Endothelial cell of umbilical vein (primary cell): ENCODE measurements around the gene TCF21. TPM values are rescaled to one million over a fixed set of nuclear protein-coding genes. Genes with fewer than 3 reads are reported as not detected.

Experiments
- BruUV-seq: library from RNA; stranded (reverse); fragments of 400-500 nt; replicated peaks from 2 replicates; lab custom pipeline; 2021; lab: Mats Ljungman, UMichigan
- CTCF ChIA-PET: fragments of 300-600, 350-600 bp; sonication (Branson Sonifier 250); formaldehyde crosslinking; loops from one replicate; lab custom pipeline; 2021; ENCODE audit warnings: antibody characterized with exemption, inconsistent platforms; lab: Charles Lee
- POLR2A ChIA-PET: fragments of 300-600, 350-600 bp; sonication (Branson Sonifier 250); formaldehyde crosslinking; loops from one replicate; lab custom pipeline; 2021; ENCODE audit warnings: antibody characterized with exemption, inconsistent platforms; lab: Charles Lee
- DNase-seq: peaks from one replicate; pipeline ENCODE4 v3.0.0-alpha.2; 2011; ENCODE audit warnings: low read depth, low spot score
- FAIRE-seq: peaks from 2 replicates; lab custom pipeline; 2011; peaks lifted over from hg19 to GRCh38; lab: Jason Lieb, UNC
- H2AFZ ChIP-seq: 2 replicates; pipeline ENCODE4 v1.6.0; 2012; ENCODE audit warnings: low read depth, low read length, control low read depth, inconsistent platforms
- H3K27ac ChIP-seq: 2 replicates; pipeline ENCODE4 v1.5.1; 2011; ENCODE audit warnings: low read depth, mild to moderate bottlenecking, control low read depth, low read length, moderate library complexity; ENCODE audit not compliant: insufficient read depth
- H3K27me3 ChIP-seq, 2 experiments: 2 replicates each; pipeline versions ENCODE4 v1.6.0 to v1.6.1; 2011; ENCODE audit warnings: low read length in 2 of 2, mixed read lengths in 1 of 2; ENCODE audit not compliant: control insufficient read depth in 2 of 2, insufficient read depth in 2 of 2
- H3K36me3 ChIP-seq, 2 experiments: 2 replicates in 1 of 2; 3 replicates in 1 of 2; pipeline ENCODE4 v1.5.1; 2011; ENCODE audit warnings: low read length in 2 of 2, mild to moderate bottlenecking in 1 of 2, moderate library complexity in 1 of 2; ENCODE audit not compliant: control insufficient read depth in 2 of 2, insufficient read depth in 2 of 2; ENCODE audit errors: extremely low read depth in 1 of 2
- H3K4me1 ChIP-seq: 3 replicates; pipeline ENCODE4 v1.5.1; 2011; ENCODE audit warnings: mild to moderate bottlenecking, low read length; ENCODE audit not compliant: control insufficient read depth, insufficient read depth; ENCODE audit errors: extremely low read depth
- H3K4me2 ChIP-seq: 2 replicates; pipeline ENCODE4 v1.6.1; 2011; ENCODE audit warnings: low read length, control low read depth, mixed read lengths; ENCODE audit not compliant: insufficient read depth
- H3K4me3 ChIP-seq, 3 experiments: fragments of 200-600 bp in 1 of 3; sonication (generic), shearing (Covaris generic) in 1 of 3; replicated peaks in 1 of 3; 2 replicates each; pipeline ENCODE4 v1.5.1; 2011 to 2016; ENCODE audit warnings: control low read depth in 3 of 3, low read length in 3 of 3, mild to moderate bottlenecking in 2 of 3, inconsistent platforms in 1 of 3, low read depth in 1 of 3, moderate library complexity in 1 of 3; ENCODE audit not compliant: insufficient read depth in 1 of 3
- H3K79me2 ChIP-seq: 2 replicates; pipeline ENCODE4 v1.6.0; 2012; ENCODE audit warnings: low read length, inconsistent platforms; ENCODE audit not compliant: control insufficient read depth, insufficient read depth
- H3K9ac ChIP-seq: replicated peaks from 2 replicates; pipeline ENCODE3; 2011; ENCODE audit warnings: low read length, control low read depth; ENCODE audit not compliant: insufficient read depth; ENCODE audit errors: extremely low read depth
- H3K9me1 ChIP-seq: replicated peaks from 3 replicates; pipeline ENCODE4 v1.6.0; 2011; ENCODE audit warnings: mild to moderate bottlenecking, low read length; ENCODE audit not compliant: control insufficient read depth, insufficient read depth; ENCODE audit errors: extremely low read depth
- H3K9me3 ChIP-seq: replicated peaks from 2 replicates; pipeline ENCODE4 v1.5.1; 2012; ENCODE audit warnings: low read length, inconsistent platforms; ENCODE audit not compliant: control insufficient read depth, insufficient read depth
- H4K20me1 ChIP-seq: replicated peaks from 2 replicates; pipeline ENCODE3; 2011; ENCODE audit warnings: mild to moderate bottlenecking, low read length; ENCODE audit not compliant: control insufficient read depth, insufficient read depth; ENCODE audit errors: extremely low read depth
- EZH2 ChIP-seq: IDR thresholded peaks from 2 replicates; pipeline ENCODE4 v1.6.1; 2012; ENCODE audit warnings: borderline replicate concordance, low read depth, mild to moderate bottlenecking, moderate library complexity, low read length, inconsistent platforms; ENCODE audit not compliant: severe bottlenecking
- FOS ChIP-seq: IDR thresholded peaks from 2 replicates; pipeline ENCODE4 v1.6.1; 2011; ENCODE audit warnings: mild to moderate bottlenecking, low read length, moderate library complexity, borderline replicate concordance; ENCODE audit not compliant: insufficient read depth
- GATA2 ChIP-seq: IDR thresholded peaks from 2 replicates; pipeline ENCODE4 v1.7.0; 2011; ENCODE audit warnings: low read depth, mild to moderate bottlenecking, moderate library complexity, mixed read lengths, low read length; ENCODE audit not compliant: insufficient read length, insufficient read depth
- JUN ChIP-seq: IDR thresholded peaks from 2 replicates; pipeline ENCODE4 v1.6.1; 2011; ENCODE audit warnings: borderline replicate concordance, low read depth; ENCODE audit not compliant: insufficient read length, insufficient read depth
- MYC ChIP-seq: IDR thresholded peaks from one replicate; pipeline ENCODE4 v1.6.1; 2011; ENCODE audit warnings: mild to moderate bottlenecking, low read depth, low read length
- POLR2A ChIP-seq: IDR thresholded peaks from 2 replicates; pipeline ENCODE4 v1.6.1; 2012; ENCODE audit warnings: low read depth, mild to moderate bottlenecking, control low read depth, low read length
- POLR2AphosphoS5 ChIP-seq: IDR thresholded peaks from 2 replicates; pipeline ENCODE4 v1.6.1; 2012; ENCODE audit warnings: low read depth, mild to moderate bottlenecking, control low read depth, low read length, moderate library complexity; ENCODE audit not compliant: insufficient read depth
- dilution Hi-C: fragments of 300-500 bp; cut with MboI; formaldehyde crosslinking; loops from one replicate; pipeline ENCODE4 v1.15.0; 2019; ENCODE audit warnings: low sequenced_read_pairs; ENCODE audit not compliant: extremely low pct_ligation_motif_present
- intact Hi-C: fragments of 100-400 bp; cut with micrococcal nuclease; formaldehyde crosslinking; loops from one replicate; pipeline ENCODE4 v1.10.0; 2022
- polyA plus RNA-seq, 4 experiments: library from polyadenylated mRNA; depleted of rRNA in 3 of 4; stranded (reverse) in 3 of 4; unstranded in 1 of 4; fragments of >200 nt; gene quantifications; 2 replicates each; pipeline versions ENCODE4 v1.2.1 to v1.2.3, GENCODE V29; 2011 to 2012; ENCODE audit warnings: missing spikeins in 1 of 4
- total RNA-seq: library from RNA; stranded (reverse); gene quantifications from 2 replicates; pipeline ENCODE4 v1.2.3, GENCODE V29; 2021
- TF ChIP-seq, protein P1 (sequence below): IDR thresholded peaks from 2 replicates; pipeline ENCODE4 v1.6.1; 2011; ENCODE audit not compliant: insufficient read depth, insufficient read length
- TF ChIP-seq, protein P2 (sequence below), 2 donors: IDR thresholded peaks; 1 replicate in 1 of 2; 2 replicates in 1 of 2; pipeline ENCODE4 v1.5.1; 2011; ENCODE audit warnings: low read length in 2 of 2, mild to moderate bottlenecking in 2 of 2, moderate library complexity in 2 of 2, control low read depth in 1 of 2, inconsistent platforms in 1 of 2, low read depth in 1 of 2; ENCODE audit not compliant: insufficient read depth in 1 of 2; ENCODE audit errors: extremely low read depth in 1 of 2

The TCF21 gene
- total and polyA plus RNA-seq, 2 donors (not counting 3 experiments of a cell fraction or from before 2014, with no cell fraction given) = not detected

DNA sequence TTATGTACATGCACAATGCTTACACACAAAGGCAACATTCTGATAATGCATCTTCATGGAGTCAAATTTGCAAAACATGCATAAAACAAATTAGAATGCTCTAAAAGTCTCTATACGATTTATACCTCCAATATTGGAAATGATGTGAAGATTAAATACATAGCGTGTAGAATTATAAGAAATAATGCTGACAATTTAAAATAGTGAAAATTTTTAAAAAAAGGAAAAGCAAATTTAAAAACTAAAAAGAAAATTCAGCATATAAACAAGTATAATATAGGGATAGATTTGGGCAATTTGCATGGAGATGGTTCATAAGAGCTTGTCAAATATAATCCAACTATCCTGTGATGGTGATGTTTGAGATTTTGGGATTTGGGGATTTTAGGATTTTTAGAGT lies 14.9 kb downstream of the TCF21 start:
- intact Hi-C loops (no loop called here), dilution Hi-C loops (no loop called here)
- no peak overlapping the region for H3K4me3 ChIP-seq
- H4K20me1 ChIP-seq = no peaks in the 10 kb centered on the region
- peaks cover 16 to 34% of the 10 kb centered on the region in 2 experiments for H3K27me3 ChIP-seq
- CTCF ChIA-PET = interaction anchor here (1.1 to 3.4 kb wide), 2 partner anchors 13 to 194 kb away, joined by 3 to 28 read pairs; no protein-coding TSS in a partner anchor
- H3K9ac ChIP-seq = no peak overlapping the region
- H2AFZ ChIP-seq = no peak overlapping the region
- no peaks in the 10 kb centered on the region for H3K9me1 ChIP-seq
- no peak overlapping the region for H3K27ac ChIP-seq
- BruUV-seq = no TSS peak
- H3K9me3 ChIP-seq = no peaks in the 10 kb centered on the region
- H3K79me2 ChIP-seq = no peaks in the 10 kb centered on the region
- no peaks in the 10 kb centered on the region for H3K36me3 ChIP-seq
- TF ChIP-seq, protein P1, sequence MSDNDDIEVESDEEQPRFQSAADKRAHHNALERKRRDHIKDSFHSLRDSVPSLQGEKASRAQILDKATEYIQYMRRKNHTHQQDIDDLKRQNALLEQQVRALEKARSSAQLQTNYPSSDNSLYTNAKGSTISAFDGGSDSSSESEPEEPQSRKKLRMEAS = no peak
- TF ChIP-seq POLR2AphosphoS5 (no peak), JUN (no peak), GATA2 (no peak), FOS (no peak)
- no peaks in the 10 kb centered on the region for H3K4me1 ChIP-seq
- DNase-seq (no peak), FAIRE-seq (no peak)
- H3K4me2 ChIP-seq = no peak overlapping the region
- POLR2A ChIA-PET = no interaction called here

DNA sequence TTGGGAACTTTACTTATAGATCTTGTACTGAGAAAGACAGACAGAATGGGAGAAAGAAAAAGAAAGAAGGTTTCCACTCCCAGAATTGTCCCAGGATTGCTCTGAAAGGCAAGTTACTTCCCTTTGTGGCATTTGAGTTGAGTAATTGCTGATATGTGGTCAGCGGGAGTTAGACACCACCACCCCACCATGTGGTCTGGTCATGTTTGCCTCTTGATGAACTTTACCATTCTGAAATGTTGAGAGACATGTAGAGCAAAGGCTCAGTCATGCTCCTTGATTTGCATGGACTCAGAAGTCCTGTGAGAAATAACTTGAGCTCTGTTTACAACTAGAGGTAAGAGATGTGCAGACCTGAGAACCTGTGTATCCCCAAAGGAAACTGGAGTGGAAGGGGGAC lies 17.1 kb downstream of the TCF21 start:
- Histone ChIP-seq H3K36me3 (no peaks in the 10 kb centered on the region), H3K27ac (no peak overlapping the region), H4K20me1 (no peaks in the 10 kb centered on the region), H3K4me1 (no peaks in the 10 kb centered on the region), H3K9me1 (no peaks in the 10 kb centered on the region), H3K4me2 (no peak overlapping the region), H3K9me3 (no peaks in the 10 kb centered on the region), H3K9ac (no peak overlapping the region), H2AFZ (no peak overlapping the region), H3K79me2 (no peaks in the 10 kb centered on the region), H3K27me3 (peaks cover 17 to 31% of the 10 kb centered on the region in 2 experiments), H3K4me3 (no peak overlapping the region)
- dilution Hi-C loops = no loop called here
- TF ChIP-seq GATA2 = no peak
- no peak for TF ChIP-seq POLR2AphosphoS5
- TF ChIP-seq EZH2 = no peak
- no peak for TF ChIP-seq POLR2A
- no peak for TF ChIP-seq FOS
- TF ChIP-seq MYC = no peak
- TF ChIP-seq JUN = no peak
- TF ChIP-seq, protein P1 = no peak
- TF ChIP-seq, protein P2, sequence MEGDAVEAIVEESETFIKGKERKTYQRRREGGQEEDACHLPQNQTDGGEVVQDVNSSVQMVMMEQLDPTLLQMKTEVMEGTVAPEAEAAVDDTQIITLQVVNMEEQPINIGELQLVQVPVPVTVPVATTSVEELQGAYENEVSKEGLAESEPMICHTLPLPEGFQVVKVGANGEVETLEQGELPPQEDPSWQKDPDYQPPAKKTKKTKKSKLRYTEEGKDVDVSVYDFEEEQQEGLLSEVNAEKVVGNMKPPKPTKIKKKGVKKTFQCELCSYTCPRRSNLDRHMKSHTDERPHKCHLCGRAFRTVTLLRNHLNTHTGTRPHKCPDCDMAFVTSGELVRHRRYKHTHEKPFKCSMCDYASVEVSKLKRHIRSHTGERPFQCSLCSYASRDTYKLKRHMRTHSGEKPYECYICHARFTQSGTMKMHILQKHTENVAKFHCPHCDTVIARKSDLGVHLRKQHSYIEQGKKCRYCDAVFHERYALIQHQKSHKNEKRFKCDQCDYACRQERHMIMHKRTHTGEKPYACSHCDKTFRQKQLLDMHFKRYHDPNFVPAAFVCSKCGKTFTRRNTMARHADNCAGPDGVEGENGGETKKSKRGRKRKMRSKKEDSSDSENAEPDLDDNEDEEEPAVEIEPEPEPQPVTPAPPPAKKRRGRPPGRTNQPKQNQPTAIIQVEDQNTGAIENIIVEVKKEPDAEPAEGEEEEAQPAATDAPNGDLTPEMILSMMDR (IDR thresholded peaks at IDR 0.05; ENCODE audit: extremely low read depth in 1 of 2, insufficient read depth in 1 of 2, low read depth in 1 of 2, low read length in 2 of 2) = no peak
- CTCF ChIA-PET = interaction anchor here (1.6 to 2.5 kb wide), 3 partner anchors 11 to 18 kb away, joined by 4 to 21 read pairs (median 9); no protein-coding TSS in a partner anchor
- POLR2A ChIA-PET = no interaction called here
- no peak for FAIRE-seq
- no peak for DNase-seq
- BruUV-seq = no TSS peak
- intact Hi-C loops = no loop called here
